HL-60 (cell line): ENCODE results near the gene EVX2.
A peak's percentile ranks its signal among the peaks of the same experiment; 100 is the strongest.

ENCODE experiments used
- DNase-seq, 2 experiments: peaks; one replicate each; pipeline ENCODE4 v3.0.0-alpha.2; 2010 to 2020; ENCODE audit warnings: low read depth in 1 of 2, low spot score in 1 of 2
- H3K27ac ChIP-seq: fragments of 250-450 bp; sonication (Bioruptor Pico); replicated peaks from 2 replicates; pipeline ENCODE4 v1.5.1; 2020; ENCODE audit warnings: mild to moderate bottlenecking, moderate library complexity
- H3K27me3 ChIP-seq: fragments of 250-450 bp; sonication (Bioruptor Pico); 2 replicates; pipeline ENCODE4 v1.5.1; 2021; ENCODE audit warnings: mild to moderate bottlenecking, moderate library complexity; ENCODE audit not compliant: insufficient read depth, poor library complexity, severe bottlenecking
- H3K4me3 ChIP-seq: replicated peaks from 2 replicates; pipeline ENCODE4 v1.5.1; 2011; ENCODE audit warnings: mild to moderate bottlenecking, control low read depth, low read length; ENCODE audit not compliant: insufficient read depth
- CTCF ChIP-seq: IDR thresholded peaks from one replicate; pipeline ENCODE4 v1.5.1; 2011; ENCODE audit warnings: low read length, control low read depth, inconsistent platforms; ENCODE audit not compliant: insufficient read depth
- GABPA ChIP-seq: IDR thresholded peaks from 2 replicates; pipeline ENCODE4 v1.6.1; 2012; ENCODE audit warnings: low read depth
- POLR2AphosphoS5 ChIP-seq: IDR thresholded peaks from 2 replicates; pipeline ENCODE4 v1.6.1; 2012; ENCODE audit warnings: low read depth
- SPI1 ChIP-seq: IDR thresholded peaks from 2 replicates; pipeline ENCODE4 v1.6.1; 2012; ENCODE audit warnings: low read depth, mild to moderate bottlenecking, borderline replicate concordance
- TF ChIP-seq, protein P1 (sequence below): IDR thresholded peaks from 2 replicates; pipeline ENCODE4 v1.6.1; 2012; ENCODE audit warnings: low read depth; ENCODE audit not compliant: insufficient replicate concordance

The EVX2 gene

DNA sequence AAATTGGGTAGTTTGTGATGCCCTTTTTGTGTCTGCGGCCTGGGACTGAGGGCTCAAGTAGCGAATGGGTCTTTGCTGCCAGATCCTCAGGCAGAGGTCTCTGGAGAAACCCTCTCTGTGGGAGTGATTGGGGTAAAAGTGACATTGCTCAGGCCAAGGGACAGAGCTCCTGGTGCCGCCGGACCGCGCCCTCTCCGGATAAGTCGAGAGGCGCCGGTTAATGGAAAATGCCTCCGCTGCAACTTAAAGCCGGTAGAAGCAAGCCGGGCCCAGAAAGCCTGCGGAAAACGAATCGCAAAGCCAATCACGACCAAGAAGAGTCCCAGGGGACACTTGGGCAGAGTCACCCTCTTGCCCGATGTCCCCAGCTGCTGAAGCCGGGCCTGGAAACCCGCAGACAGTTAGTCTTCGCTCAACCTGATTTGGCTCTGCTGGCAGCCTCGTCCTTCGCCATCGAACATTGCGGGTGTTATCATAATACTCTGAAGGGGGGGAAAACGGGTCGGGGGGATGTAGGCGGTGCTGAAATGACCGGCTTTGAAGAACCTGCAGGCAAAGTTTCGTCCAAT, 15.5 kb upstream of the EVX2 start:
- TF ChIP-seq POLR2AphosphoS5, result no peak
- TF ChIP-seq CTCF, result no peak
- peaks cover 82% of the 10 kb centered on the region for H3K27me3 ChIP-seq
- DNase-seq, result no peak
- no peak overlapping the region for H3K27ac ChIP-seq
- no peak overlapping the region for H3K4me3 ChIP-seq

GRCh38 chr2:176098366-176099158, 14.8 kb upstream of the EVX2 start:
- TF ChIP-seq, protein P1, sequence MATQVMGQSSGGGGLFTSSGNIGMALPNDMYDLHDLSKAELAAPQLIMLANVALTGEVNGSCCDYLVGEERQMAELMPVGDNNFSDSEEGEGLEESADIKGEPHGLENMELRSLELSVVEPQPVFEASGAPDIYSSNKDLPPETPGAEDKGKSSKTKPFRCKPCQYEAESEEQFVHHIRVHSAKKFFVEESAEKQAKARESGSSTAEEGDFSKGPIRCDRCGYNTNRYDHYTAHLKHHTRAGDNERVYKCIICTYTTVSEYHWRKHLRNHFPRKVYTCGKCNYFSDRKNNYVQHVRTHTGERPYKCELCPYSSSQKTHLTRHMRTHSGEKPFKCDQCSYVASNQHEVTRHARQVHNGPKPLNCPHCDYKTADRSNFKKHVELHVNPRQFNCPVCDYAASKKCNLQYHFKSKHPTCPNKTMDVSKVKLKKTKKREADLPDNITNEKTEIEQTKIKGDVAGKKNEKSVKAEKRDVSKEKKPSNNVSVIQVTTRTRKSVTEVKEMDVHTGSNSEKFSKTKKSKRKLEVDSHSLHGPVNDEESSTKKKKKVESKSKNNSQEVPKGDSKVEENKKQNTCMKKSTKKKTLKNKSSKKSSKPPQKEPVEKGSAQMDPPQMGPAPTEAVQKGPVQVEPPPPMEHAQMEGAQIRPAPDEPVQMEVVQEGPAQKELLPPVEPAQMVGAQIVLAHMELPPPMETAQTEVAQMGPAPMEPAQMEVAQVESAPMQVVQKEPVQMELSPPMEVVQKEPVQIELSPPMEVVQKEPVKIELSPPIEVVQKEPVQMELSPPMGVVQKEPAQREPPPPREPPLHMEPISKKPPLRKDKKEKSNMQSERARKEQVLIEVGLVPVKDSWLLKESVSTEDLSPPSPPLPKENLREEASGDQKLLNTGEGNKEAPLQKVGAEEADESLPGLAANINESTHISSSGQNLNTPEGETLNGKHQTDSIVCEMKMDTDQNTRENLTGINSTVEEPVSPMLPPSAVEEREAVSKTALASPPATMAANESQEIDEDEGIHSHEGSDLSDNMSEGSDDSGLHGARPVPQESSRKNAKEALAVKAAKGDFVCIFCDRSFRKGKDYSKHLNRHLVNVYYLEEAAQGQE, result no peak
- TF ChIP-seq POLR2AphosphoS5, result no peak
- TF ChIP-seq CTCF, result no peak
- TF ChIP-seq GABPA, result no peak
- TF ChIP-seq SPI1, result no peak
- peaks cover 83% of the 10 kb centered on the region for H3K27me3 ChIP-seq
- no peak overlapping the region for H3K4me3 ChIP-seq
- H3K27ac ChIP-seq, result no peak overlapping the region
- no peak for DNase-seq

DNA sequence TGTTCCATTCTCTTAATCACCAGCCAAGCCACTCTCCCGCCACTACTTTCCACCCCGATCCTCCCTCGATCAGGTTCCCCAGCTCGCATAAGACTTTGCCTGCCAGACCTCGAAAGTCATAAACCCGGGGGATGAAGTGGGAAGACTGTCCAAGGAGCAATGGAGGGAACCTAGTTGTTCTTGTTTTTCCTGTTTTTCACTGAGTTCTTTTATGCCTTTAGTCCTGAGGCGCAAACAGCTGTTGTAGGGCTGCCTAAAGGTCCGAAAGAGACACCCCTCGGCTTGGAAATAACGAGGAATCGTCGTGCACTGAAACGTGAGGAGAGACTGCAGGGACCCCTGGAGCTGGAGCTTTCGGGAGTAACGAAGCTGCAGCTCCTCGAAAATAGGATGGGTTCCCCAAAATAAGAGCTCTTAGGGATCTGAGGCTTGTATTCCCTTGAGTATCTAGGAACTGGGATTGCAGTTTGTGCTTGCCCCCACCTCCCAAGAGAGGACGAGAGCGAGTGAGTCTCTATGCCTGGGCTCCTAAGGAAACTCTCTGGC, 14.1 kb upstream of the EVX2 start:
- TF ChIP-seq SPI1 (no peak), POLR2AphosphoS5 (no peak), GABPA (no peak)
- TF ChIP-seq, protein P1, result no peak
- Histone ChIP-seq H3K4me3 (no peak overlapping the region), H3K27ac (no peak overlapping the region), H3K27me3 (peaks cover 83% of the 10 kb centered on the region)
- no peak for DNase-seq

- Histone ChIP-seq H3K27ac (no peak overlapping the region), H3K27me3 (peaks cover 76% of the 10 kb centered on the region), H3K4me3 (peak overlapping the region; percentile 50)
- DNase-seq, result peak in 1 of 2 experiments; percentile 72
- TF ChIP-seq, protein P1, result no peak
- 0 out of 2 replicates have a peak, but pooled peaks have one; percentile 4 for TF ChIP-seq SPI1
- peak; percentile 92 for TF ChIP-seq CTCF
- TF ChIP-seq POLR2AphosphoS5, result no peak
Observed at GRCh38 chr2:176096986-176097819, 13.4 kb upstream of the EVX2 start.
